ENCODE measurements around the gene HTR4.

The HTR4 gene

DNA sequence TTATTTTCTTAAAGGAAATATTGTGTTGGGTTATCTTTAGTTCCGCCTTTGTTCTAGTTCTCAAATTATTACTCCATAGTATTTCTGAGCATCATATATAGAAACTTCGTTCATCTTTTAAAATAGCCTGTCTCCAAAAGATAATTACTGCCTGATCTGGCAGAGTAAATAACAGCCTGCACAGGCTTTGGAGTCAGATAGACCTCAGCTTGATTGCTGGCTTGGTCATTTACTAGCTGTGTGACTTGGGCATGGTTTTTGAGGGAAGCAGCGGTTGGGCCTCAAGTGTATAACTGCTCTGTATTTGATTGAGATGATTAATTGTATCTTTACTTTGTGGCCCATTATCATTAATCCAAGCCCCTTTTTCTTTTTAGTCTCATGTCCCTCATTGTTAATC is 220.5 kb downstream of the HTR4 start:
- DNase-seq (ENCODE audit: low read depth in 2 of 2), result no peak
